Thoracic aorta (tissue), 2 donors: ENCODE measurements around the gene NR1H4. TPM values are rescaled to one million over a fixed set of nuclear protein-coding genes. Genes with fewer than 3 reads are reported as not detected.

Experiments
- ATAC-seq: fragments of 150-250 bp; one replicate; pipeline ENCODE4 v1.8.0; 2017; ENCODE audit warnings: low read depth; ENCODE audit not compliant: insufficient number of reproducible peaks, low FRiP score
- DNase-seq: peaks from one replicate; pipeline ENCODE4 v3.0.0-alpha.2; 2020; ENCODE audit warnings: low spot score
- H3K27ac ChIP-seq, 2 donors: fragments of 200-600 bp; sonication (generic); 1 replicate in 1 of 2; 2 replicates in 1 of 2; pipeline ENCODE4 v1.5.1; 2016; ENCODE audit warnings: mild to moderate bottlenecking in 2 of 2, moderate library complexity in 2 of 2
- H3K27me3 ChIP-seq: fragments of 200-600 bp; sonication (generic); replicated peaks from 2 replicates; pipeline ENCODE4 v1.6.0; 2016; ENCODE audit warnings: mild to moderate bottlenecking; ENCODE audit not compliant: insufficient read depth
- H3K36me3 ChIP-seq: fragments of 200-600 bp; sonication (generic); one replicate; pipeline ENCODE4 v1.5.1; 2016
- H3K4me1 ChIP-seq, 2 donors: fragments of 200-600 bp; sonication (generic); 1 replicate in 1 of 2; 2 replicates in 1 of 2; pipeline versions ENCODE4 v1.5.1 to v1.6.0; 2016; ENCODE audit warnings: low read depth in 2 of 2, mild to moderate bottlenecking in 1 of 2; ENCODE audit not compliant: control insufficient read depth in 1 of 2
- H3K4me3 ChIP-seq: fragments of 200-600 bp; sonication (generic); 2 replicates; pipeline ENCODE4 v1.5.1; 2016; ENCODE audit warnings: mild to moderate bottlenecking
- H3K9me3 ChIP-seq: fragments of 200-600 bp; sonication (generic); 2 replicates; pipeline ENCODE4 v1.5.1; 2016
- total RNA-seq, 2 donors: library from RNA; depleted of rRNA; stranded (reverse); fragments of >200 nt; gene quantifications; one replicate each; pipeline versions ENCODE4 v1.1.0 to v1.2.3, GENCODE V29; 2016
- TF ChIP-seq, protein P1 (sequence below): fragments of 200-600 bp; sonication (generic); IDR thresholded peaks from one replicate; pipeline ENCODE4 v1.5.1; 2019; ENCODE audit warnings: antibody characterized with exemption

The NR1H4 gene
- total RNA-seq, 2 donors from 2014 or later, result 1.9 TPM; not detected in 1

DNA sequence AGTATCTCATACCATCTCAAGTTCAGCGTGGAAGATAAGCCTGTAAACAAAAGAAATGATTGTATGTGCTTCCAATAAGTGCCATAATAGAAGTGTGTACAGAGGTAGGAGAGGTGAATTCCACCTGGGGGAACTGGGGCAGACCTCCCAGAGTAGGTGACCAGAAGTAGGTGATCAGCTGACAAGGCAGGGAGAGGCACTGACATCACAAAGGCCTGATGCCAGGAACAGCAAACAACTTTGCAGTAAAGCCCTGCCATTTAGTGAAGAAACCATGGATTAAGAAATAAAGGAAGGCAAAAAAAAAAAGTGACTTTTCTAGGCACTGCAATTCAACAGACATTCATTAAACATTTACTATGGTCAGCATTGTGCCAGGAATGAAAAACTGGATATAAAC is 31.1 kb downstream of the NR1H4 start:
- Histone ChIP-seq H3K9me3 (no peaks in the 10 kb centered on the region), H3K4me1 (no peaks in the 10 kb centered on the region), H3K27ac (no peak overlapping the region), H3K27me3 (no peaks in the 10 kb centered on the region), H3K36me3 (no peaks in the 10 kb centered on the region), H3K4me3 (no peak overlapping the region)
- no peak for ATAC-seq
- TF ChIP-seq, protein P1, sequence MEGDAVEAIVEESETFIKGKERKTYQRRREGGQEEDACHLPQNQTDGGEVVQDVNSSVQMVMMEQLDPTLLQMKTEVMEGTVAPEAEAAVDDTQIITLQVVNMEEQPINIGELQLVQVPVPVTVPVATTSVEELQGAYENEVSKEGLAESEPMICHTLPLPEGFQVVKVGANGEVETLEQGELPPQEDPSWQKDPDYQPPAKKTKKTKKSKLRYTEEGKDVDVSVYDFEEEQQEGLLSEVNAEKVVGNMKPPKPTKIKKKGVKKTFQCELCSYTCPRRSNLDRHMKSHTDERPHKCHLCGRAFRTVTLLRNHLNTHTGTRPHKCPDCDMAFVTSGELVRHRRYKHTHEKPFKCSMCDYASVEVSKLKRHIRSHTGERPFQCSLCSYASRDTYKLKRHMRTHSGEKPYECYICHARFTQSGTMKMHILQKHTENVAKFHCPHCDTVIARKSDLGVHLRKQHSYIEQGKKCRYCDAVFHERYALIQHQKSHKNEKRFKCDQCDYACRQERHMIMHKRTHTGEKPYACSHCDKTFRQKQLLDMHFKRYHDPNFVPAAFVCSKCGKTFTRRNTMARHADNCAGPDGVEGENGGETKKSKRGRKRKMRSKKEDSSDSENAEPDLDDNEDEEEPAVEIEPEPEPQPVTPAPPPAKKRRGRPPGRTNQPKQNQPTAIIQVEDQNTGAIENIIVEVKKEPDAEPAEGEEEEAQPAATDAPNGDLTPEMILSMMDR, result no peak
- no peak for DNase-seq

DNA sequence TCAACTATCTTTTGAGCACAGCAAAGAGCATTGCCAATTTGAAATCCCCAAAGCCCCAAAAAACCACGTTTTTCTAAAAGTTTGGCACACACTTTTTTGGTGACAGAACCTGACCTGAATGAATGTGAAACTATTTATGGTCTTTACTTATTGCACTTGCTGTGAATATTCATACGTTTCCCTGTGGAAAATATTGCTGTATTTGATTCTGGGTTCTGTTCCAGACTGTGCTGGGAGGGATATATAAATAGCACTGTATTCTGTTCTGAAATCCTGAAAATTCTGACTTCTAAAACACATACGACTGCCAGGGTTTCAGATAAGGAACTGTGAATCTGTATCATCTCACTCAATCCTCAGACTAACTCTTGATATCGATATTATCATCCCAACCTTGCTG is 35.1 kb downstream of the NR1H4 start:
- H3K4me3 ChIP-seq, result no peak overlapping the region
- ATAC-seq (no peak), DNase-seq (no peak)
- H3K27me3 ChIP-seq, result no peaks in the 10 kb centered on the region
- no peak overlapping the region for H3K27ac ChIP-seq
- TF ChIP-seq, protein P1, result no peak
- no peaks in the 10 kb centered on the region for H3K4me1 ChIP-seq
- no peaks in the 10 kb centered on the region for H3K36me3 ChIP-seq
- no peaks in the 10 kb centered on the region for H3K9me3 ChIP-seq

DNA sequence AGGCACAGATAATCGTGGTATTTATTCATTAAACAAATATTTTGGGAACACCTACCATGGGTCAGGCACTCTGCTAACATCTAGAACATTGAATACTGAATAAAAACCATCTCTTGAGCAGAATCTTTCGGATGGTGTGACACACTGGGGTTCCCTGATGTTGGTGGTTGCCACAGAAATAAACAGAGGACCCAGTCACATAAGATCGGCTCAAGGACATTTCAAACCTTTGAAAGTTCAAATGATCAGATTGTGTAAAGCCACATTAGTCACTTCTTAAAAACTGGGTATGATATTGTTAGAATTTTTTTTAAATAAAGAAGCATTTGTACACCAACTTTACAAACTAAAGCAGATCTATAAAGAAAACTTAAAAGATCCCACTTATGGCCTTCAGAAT is 39.0 kb downstream of the NR1H4 start:
- H3K27ac ChIP-seq, result no peak overlapping the region
- TF ChIP-seq, protein P1, result no peak
- DNase-seq, result no peak
- ATAC-seq, result no peak
- H3K27me3 ChIP-seq, result no peaks in the 10 kb centered on the region
- no peaks in the 10 kb centered on the region for H3K4me1 ChIP-seq
- no peaks in the 10 kb centered on the region for H3K36me3 ChIP-seq
- H3K9me3 ChIP-seq, result no peaks in the 10 kb centered on the region
- H3K4me3 ChIP-seq, result no peak overlapping the region

DNA sequence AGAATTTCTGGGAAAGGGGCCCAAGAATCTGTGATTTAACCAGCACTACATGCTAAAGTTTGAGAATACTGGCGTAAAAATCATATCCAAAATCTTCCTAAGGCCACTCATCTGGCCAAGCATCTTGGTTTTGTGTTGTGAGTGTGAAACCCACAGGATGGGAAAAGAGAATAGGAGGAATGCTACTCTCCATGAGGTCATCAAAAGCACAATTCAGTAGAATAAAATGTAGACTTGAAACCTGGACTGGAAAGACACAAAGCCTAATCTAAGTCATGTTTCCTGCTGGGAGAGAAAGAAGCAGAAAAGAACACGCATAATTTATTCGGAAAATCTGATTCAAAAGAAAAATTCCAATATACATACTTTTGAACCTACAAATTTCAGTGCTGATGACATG is 42.3 kb downstream of the NR1H4 start:
- H3K27ac ChIP-seq, result no peak overlapping the region
- H3K4me1 ChIP-seq, result no peaks in the 10 kb centered on the region
- no peak for ATAC-seq
- no peaks in the 10 kb centered on the region for H3K27me3 ChIP-seq
- no peak for DNase-seq
- H3K9me3 ChIP-seq, result no peaks in the 10 kb centered on the region
- TF ChIP-seq, protein P1, result no peak
- no peak overlapping the region for H3K4me3 ChIP-seq
- no peaks in the 10 kb centered on the region for H3K36me3 ChIP-seq

DNA sequence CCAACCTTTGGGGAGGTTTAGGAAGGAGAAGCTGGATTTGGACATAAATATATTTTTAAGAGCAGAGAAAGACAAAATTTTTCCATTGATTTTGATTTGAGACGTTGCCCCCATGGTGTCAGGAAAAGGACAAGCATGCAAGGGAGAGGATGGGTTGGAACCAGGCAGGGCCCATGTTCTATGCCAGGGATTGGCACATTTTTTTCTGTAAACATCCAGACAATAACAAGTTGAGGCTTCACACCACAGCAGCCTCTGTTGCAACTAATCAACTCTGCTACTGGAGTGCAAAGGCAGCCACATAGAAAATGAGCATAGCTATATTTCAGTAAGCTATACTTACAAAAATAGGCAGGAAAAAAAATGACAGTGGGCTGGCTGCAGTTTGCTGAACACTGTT is 44.7 kb downstream of the NR1H4 start:
- Histone ChIP-seq H3K27ac (no peak overlapping the region), H3K9me3 (no peaks in the 10 kb centered on the region), H3K27me3 (no peaks in the 10 kb centered on the region), H3K4me1 (no peaks in the 10 kb centered on the region), H3K36me3 (no peaks in the 10 kb centered on the region), H3K4me3 (no peak overlapping the region)
- no peak for DNase-seq
- ATAC-seq, result no peak
- TF ChIP-seq, protein P1, result no peak
